HG03045 (cell line): ENCODE data around the gene ABCG5.

Source experiments
- ATAC-seq: cut with Tn5 transposase; IDR thresholded peaks from one replicate; pipeline ENCODE4 v1.9.1; 2021; ENCODE audit warnings: mild to moderate bottlenecking, moderate library complexity; ENCODE audit not compliant: unreplicated experiment

The ABCG5 gene

GRCh38 chr2:43810888-43811287 lies 27.8 kb downstream of the ABCG5 start:
- ATAC-seq = no peak

GRCh38 chr2:43810452-43810851 lies 28.2 kb downstream of the ABCG5 start:
- no peak for ATAC-seq

- ATAC-seq = no peak
These were observed 32.0 kb downstream of the ABCG5 start for GRCh38 chr2:43806719-43807031.

GRCh38 chr2:43803113-43803512 lies 35.5 kb downstream of the ABCG5 start:
- ATAC-seq = no peak

DNA sequence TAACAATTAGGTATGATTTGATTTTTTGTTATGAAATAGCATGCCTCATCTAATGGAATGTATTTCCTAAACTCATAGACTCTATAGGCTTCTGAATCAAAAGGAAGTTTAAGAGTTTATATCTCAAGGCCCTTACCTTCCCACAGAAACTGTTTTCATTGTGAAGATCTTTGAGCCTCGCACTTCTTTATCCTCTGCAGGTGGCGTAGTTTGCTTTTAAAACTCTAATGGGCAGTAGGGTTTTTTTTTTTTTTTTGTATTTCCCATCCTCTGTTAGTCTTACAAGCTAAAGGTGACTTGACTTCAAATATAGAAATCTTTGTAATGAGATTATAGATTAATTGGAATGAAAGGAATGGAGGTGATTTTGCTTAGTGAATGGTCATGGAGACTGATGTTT lies 36.5 kb downstream of the ABCG5 start:
- no peak for ATAC-seq

- ATAC-seq = no peak
These were observed 37.7 kb downstream of the ABCG5 start for GRCh38 chr2:43800894-43801293.

- no peak for ATAC-seq
These were observed 40.3 kb downstream of the ABCG5 start for GRCh38 chr2:43798300-43798699.

DNA sequence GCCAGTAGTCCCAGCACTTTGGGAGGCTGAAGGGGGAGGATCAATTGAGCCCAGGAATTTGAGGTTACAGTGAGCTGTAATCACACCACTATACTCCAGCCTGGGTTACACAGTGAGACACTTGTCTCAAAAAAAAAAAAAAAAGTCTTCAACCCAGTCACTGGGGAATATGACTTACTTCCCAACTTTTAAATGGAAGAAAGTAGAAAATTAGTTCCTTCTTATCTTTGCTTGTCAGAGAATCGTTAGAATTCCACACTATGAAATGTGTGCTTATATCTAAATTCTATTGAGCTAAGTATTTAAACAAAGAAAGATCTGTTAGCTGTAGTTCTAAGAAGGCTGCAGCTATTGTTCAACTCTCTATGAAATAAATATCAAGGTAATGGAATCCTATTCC lies 42.4 kb downstream of the ABCG5 start:
- ATAC-seq = no peak

DNA sequence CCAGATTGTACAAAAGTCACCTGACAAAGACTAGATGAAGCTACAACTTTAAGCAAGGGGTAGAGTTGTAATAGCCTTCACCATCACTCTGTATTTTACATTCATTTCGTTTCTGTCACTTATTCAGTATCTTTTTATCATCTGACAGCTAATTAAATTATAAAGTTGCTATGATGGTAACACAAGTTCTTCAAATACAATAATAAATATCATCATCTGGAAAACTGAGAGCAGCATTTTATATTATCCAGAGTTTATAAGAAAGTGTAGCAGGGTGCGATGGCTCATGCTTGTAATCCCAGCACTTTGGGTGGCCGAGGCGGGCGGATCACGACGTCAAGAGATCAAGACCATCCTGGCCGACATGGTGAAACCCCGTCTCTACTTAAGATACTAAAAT lies 43.7 kb downstream of the ABCG5 start:
- no peak for ATAC-seq

GRCh38 chr2:43792653-43793052 lies 46.0 kb downstream of the ABCG5 start:
- ATAC-seq = no peak

DNA sequence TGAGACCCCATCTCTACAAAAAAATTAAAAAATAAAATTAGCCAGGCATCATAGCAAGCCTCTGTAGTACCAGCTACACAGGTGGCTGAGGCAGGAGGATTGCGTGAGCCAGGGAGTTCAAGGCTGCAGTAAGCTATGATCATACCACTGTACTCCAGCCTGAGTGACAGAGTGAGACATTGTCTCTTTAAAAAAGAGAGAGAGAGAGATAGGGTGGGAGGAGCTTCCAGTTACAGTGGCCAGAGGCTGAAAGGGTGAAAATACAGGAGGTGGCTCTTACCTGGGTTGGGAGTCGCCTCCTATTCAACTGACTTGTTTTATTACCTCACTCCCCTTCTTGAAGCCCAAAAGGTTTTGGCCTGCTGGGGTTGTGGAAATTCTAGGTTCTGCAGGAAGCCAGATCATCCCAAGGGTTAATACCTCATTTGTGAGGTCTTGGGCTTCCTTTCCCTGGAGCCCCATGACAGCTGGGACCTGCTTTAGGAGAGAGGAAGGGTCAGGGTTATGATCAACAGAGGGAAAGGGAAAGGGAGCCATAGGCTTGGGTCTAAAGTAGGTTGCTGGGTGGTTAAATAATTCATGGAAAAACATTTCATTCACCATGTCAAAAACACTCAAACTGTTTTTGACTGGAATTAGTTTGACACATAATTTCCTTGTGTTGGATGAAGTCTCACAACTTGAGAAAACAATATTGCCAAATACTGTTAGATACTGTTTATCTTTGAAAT lies 47.4 kb downstream of the ABCG5 start:
- no peak for ATAC-seq

DNA sequence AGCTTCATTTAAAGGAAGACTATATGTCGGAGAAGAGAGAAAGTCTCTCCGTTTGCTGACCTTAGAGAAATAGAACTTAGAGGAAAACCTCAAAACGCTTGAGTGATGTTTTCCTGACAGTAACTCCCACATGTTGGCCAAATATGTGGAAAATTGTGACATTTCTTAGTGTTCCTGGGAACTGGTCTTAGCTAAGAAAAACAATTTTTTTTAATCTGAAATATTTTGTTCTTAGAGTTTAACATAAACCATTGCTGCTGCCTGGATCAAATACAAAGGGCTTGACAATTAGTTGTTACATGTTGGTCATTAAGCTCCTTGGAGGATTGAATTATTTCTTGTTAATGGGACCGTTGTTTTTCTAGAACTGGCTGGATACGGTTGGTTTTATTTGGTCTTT lies 48.5 kb downstream of the ABCG5 start:
- ATAC-seq = no peak

DNA sequence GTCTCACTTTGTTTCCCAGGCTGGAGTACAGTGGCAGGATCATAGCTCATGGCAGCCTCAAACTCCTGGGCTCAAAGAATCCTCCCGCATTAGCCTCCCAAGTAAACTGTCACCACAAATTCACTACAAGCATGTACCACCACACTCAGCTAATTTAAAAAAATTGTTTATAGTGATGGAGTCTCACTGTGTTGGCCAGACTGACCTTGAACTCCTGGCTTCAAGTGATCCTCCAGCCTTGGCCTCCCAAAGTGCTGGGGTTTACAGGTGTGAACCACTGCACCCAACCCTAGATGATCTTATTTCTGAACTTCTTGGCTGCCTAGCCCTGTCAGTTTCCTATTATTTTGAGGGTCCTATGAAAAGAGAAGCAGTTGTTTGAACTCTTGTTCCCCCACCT lies 50.0 kb downstream of the ABCG5 start:
- no peak for ATAC-seq

GRCh38 chr2:43787895-43788294 lies 50.7 kb downstream of the ABCG5 start:
- no peak for ATAC-seq

DNA sequence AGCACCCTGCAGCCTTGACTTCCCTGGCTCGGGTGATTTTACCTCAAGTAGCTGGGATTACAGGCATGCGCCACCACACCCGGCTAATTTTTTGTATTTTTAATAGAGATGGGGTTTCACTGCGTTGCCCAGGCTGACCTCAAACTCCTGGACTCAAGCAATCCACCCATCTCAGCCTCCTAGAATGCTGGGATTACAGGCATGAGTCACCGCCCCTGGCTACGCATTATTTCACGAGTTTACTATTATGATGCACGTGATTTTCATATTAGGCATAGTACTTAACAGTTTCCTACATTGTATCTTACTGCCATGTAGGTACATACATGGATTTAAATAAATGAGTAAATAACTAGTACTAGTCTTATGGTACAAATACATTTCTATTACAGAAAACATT lies 60.4 kb downstream of the ABCG5 start:
- ATAC-seq = no peak

GRCh38 chr2:43777306-43777926 lies 61.2 kb downstream of the ABCG5 start:
- ATAC-seq = no peak

GRCh38 chr2:43776324-43776723 lies 62.3 kb downstream of the ABCG5 start:
- ATAC-seq = no peak

DNA sequence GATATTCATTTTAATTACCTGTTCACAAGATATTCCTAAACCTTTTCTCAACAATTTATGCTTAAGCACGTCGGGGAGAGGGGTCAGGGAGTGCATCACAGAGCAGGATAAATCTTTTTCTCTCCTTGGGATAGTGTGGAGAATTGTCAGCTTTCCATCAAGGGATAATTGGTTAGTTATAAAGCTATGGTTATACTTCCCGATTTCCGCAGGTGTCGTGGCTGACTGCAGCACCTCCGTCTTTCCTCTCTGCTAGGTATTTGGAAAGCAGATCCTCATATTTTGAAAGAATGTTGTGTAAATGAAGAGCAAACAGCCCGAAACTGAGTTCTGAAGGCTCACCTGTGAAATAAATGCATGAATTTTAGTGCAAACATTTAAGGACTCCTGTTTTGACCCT lies 64.0 kb downstream of the ABCG5 start:
- ATAC-seq = no peak

DNA sequence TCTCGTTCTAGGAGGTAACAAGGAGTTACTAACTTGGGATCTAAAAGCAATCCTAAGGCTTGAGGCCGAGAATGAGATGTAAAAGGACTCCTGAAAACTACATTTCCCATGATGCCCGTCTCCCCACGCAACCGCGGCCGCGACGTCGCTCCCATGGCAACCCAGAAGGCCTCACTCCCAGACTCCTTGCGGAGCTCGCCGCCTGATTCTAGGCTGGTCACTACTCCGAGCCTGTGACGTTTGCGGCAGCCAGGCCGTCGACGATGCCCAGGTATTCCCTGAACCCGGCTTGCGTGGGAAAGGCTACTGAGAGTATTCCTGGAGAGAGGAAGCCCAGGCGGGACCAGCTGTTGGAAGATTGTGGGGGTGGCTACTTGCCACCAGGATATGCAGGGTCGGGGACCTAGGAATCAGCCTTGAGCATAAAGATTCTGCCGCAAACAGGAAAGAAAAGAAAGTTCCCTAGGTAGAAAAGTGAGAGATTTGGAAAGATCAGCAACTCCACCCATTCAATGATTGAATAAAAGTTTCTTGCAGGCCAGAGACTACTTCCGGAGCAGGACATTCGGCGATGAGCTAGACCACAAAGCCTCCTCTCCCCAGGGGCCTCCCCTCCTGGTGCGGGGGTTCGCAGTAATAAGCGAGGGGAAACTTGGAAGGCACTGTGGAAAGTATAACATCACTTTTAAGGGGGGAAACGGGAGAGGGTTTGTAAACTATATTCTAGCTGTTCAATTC lies 64.6 kb downstream of the ABCG5 start, which contains the start of gene DYNC2LI1:
TSS of gene DYNC2LI1 (plus strand) at position 164 of the 738 bp plus-strand sequence. CDS start at position 264, 100 bp downstream.
- peak; percentile 99 for ATAC-seq

GRCh38 chr2:43766006-43766405 lies 72.6 kb downstream of the ABCG5 start:
- ATAC-seq = no peak

DNA sequence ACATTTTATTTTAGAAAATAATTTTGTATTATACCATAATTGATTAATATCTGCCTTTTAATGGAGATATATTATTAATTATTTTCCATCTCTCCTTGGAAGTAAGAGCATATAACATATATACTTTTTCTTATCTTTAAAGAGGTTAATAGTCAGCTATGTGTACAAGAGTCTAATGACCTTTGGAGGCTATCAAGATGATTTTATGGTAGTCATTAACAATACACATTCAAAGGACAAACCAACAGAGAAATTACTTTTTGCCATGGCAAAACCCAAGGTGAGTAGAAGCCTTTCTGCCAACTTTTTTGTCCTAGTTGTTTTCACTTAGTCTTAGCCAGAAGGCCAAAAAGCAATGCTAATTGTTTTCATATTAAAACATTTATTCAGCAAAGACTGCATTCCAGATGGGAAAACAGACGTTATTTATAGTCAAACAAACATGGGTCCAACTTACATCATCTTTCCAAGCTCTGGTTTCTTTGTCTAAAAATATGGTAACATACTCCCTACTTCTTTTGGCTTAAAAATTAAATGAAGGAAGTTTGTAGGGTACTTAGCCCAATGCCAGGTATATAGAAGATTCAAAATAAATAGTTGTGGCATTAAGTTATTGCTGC lies 74.4 kb downstream of the ABCG5 start:
- ATAC-seq = no peak

DNA sequence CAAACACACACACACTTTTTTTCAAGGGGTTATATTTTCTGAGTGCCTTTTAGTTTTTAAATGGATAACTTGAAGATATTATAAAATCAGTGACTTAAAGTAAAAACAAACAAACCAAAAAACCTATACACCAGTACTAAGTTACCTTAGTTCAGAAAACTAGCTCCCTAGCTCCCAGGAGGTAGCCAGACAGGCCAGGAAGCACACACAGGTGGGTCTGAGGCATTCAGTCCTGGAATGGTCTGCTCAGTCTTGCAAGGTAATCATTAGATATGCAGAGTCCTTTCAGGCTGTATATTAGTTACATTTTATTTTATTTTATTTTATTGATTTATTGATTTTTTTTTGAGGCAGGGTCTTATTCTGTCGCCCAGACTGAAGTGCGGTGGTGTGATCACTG lies 75.5 kb downstream of the ABCG5 start:
- no peak for ATAC-seq
